SIG-M5 treated with dmso at 0.1 percent for 504 hours (cell line): ENCODE data around the gene EEFSEC.
A peak's percentile ranks its signal among the peaks of the same experiment; 100 is the strongest.

ENCODE experiments used
- DNase-seq: peaks from one replicate; lab custom pipeline; 2025; ENCODE audit not compliant: unreplicated experiment; lab: John Stamatoyannopoulos, UW

Gene EEFSEC

DNA sequence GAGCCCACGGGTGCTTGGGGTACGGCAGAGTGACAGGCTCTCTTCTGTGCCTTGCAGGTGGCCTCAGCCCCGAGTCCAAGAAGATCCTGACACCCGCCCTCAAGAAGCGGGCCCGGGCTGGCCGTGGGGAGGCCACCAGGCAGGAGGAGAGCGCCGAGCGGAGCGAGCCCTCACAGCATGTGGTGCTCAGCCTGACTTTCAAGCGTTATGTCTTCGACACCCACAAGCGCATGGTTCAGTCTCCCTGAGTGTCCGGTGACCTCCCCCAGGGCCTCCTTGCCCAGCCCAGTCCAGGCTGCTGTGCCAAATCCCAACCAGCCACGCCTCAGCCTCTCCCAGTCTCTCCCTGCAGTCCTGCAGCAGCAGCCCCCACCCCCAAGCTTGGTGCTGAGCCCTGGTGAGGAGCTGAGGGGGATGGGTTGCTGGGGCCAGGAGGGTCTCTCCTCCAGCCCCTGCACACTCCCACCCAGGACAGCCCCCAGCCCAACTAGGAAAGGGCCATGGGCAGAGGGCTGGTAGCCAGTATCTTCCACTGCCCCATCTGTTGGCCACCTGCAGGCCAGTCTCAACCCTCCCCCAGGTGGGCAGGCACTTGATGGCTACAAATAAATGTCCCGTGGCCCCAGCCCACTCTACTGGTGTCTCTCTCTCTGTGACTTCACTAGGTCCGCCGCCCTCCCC is 254.9 kb downstream of the EEFSEC start:
- DNase-seq, result no peak

DNA sequence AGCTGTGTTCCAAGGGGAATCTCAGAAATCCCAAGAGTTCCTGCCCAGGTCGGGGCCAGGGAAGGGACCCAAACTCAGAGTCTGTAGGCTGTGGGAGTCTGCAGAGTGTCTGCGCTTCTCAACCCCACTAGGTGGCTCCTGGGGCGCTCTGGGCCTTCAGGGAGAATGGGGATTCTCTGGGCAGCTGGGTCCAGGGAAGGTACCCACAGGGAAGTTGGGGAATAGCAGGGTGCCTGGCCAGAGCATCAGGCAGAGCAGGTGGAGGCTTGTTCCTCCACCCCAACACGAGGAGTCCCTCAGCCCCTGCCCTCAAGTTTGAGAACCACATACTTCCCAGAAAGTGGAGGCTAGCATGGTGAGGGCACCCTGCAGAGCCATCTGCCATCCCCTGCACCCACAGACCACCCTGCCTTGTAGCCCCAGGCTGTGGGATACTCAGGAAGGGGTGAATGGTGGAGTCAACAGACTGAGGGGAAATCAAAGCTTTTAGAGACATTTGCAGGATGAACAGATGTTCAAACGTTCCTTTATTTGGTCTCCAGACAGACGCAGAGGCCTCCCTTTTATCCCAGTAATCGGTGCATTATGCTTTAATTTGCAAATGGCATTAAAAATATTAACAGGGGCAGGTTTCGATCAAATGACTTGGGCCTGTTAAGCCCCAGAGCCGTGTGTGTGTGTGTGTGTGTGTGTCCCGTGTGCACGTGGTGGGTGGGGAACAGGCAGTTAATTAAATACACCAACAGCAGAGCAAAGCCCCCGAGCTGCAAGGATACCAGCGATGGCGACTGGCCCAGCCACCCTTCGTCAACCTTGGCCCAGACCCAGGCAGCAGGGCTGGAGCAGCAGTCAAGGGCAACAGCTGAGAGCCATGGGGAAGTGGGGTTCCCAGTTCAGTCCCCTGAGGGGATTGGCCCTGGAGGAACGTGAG is 255.7 kb downstream of the EEFSEC start:
- DNase-seq, result no peak

DNA sequence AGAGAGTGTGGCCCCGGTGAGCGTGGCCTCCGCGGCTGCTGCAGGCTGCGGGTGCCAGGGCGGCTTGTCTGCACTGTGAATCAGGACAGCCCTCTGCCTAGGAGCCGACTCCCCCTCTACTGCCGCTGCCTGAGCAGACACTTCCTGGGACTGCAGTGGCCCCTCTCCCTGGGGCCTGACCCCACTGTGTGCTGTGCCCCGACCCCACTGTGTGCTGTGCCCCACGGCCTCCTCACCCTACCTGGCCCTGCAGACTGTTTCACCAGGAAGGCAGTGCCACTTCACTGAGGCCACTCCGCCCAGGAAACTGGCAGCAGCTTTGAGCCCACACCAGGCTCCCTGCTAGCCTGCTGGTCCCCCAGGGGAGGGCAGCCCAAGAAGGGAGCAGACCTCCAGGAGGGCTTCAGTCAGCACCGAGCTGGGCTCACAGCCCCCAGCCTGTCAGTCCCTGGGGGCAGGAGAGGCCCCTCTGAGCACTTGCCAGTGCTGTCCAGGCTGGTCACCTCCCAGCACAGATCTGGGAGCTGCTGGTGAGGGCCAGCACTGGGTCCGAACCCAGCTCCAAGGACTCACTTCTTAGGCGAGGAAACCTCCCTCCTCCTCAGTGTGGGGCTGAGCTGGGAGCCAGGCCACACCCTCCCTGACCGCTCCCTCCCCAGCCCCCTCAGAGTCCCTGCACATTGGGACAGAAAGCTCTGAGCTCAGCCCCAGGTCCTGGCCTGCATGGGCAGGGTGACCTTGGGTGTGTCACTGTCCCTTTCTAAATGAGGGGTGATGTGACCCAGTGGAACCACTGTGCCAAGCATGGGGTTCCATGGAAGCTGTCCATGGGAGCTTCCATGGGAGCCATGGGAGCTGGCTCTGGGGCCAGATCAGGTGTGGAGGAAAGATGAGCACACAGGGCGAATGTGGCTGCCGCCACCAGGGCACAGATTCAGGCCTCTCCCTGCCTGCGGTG is 256.6 kb downstream of the EEFSEC start:
- DNase-seq, result no peak

DNA sequence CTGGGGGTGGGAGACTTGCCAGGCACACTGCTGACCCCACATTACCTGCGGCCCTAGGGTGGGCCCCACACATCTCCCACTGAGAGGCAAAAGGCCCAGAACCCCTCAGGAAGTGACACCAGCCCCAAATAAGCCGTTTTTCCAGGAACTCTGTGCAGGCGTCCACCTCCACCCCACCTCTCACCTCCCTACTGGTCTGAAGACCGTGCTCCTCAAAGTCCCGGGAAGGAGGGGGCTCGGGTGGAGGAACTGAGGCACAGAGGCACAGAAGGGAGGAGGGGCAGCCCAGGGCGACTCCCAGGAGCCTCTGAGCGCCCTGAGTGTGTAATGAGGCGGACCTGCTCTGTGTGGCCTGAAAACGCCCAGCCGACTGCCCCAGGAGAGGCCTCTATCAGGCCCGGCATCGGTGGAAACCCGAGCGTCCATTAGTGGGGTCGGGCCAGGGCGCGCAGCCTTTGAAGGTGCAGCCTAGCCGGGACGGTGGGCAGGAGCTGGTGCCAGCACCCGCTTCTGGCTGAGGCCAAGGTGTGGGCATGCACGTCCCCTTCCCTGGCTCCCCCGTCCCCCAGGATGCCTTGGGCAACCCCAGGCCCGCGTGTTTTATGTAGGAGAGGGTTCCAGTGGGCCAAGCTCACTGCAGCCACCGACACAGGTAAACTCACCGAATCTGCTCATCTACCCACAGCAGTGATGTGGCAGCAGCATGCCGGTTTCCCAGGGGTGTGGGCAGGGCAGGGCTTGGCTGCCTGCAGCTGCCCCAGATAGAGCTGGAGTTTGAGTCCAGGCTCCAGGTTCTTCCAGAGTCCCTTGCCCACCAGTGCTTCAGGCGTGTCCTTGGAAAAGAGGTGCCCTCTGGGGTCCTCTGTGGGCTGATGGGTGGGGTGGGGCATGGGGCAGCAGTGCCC is 257.6 kb downstream of the EEFSEC start:
- no peak for DNase-seq

DNA sequence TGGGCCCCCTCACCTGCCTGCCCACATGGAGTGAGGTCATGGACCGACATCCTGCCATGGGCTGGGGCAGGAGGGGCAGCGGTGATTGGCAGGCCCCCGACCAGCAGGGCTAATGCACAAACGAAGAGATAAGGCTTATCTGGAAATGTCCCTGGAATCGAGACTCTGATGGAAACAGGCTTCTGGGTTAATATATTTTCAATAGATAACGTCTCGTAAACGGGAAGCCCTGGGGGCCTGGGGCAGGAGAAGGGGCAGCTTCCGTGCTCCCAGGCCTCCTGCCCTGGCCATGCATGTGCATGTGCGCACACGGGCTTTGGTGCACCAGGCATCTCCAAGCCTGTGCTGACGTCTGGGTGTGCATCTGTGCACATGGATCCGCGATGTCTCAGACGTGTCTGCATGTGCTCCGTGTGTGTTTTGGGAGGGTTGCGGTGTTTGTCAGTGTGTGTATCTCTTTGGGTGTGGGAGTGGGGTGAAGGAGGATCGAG is 258.3 kb downstream of the EEFSEC start:
- DNase-seq, result no peak

DNA sequence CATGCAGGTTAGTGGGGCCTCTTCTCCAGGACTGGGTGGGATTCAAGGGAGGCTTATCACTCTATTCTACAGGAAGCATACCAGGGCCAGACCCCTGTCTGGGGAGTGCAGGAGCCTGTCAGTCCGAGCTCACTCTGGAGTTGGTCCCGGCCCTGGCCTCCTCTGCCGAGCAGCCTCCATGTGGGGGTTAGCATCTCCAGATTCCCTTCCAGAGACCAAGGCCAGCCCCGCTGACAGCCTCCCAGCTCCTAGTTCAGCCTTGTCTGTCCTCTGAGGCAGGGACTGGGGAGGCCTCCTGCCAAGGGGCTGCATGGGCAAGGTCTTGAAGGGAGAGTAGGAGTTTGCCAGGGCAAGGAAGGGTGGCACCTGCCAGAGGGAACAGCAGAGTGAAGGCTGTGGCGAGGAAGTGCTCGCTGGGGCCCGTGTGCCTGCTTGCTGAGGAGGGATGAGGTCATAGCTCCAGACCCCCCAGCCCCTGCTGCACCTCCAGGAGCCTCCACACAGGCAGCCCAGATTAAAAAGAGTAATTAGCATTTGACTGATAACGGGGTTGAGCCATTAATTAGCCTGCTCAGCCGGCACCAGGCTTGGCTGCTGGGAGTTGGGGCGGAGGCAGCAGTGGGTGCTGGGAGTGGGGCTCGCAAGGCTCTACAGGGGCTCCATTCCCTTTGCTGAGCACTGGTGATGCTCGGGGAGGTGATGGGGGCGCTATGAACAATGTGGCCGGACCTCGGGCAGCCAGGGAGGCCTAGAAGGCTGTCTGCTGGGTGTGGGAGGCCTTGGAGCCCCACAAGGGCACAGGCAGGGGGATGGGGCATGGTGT is 259.1 kb downstream of the EEFSEC start:
- DNase-seq, result no peak

DNA sequence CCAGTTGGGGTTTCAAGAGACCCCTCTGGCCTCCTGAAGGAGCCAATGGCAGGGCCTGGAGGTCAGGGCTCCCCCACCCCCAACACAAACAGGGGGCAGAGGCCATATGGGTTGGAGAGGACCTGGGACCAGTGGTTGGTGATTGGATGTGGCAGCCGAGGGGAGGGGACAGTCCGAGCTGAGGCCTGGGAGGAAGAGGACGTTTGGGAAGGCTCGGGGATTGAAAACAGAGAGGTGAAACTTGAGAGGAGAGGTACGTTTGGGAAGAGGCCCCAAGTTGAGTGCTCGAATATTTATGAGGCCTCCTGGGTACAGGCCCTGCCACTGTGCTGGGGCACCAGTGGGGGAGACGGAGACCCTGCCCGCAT is 259.7 kb downstream of the EEFSEC start:
- DNase-seq, result no peak

DNA sequence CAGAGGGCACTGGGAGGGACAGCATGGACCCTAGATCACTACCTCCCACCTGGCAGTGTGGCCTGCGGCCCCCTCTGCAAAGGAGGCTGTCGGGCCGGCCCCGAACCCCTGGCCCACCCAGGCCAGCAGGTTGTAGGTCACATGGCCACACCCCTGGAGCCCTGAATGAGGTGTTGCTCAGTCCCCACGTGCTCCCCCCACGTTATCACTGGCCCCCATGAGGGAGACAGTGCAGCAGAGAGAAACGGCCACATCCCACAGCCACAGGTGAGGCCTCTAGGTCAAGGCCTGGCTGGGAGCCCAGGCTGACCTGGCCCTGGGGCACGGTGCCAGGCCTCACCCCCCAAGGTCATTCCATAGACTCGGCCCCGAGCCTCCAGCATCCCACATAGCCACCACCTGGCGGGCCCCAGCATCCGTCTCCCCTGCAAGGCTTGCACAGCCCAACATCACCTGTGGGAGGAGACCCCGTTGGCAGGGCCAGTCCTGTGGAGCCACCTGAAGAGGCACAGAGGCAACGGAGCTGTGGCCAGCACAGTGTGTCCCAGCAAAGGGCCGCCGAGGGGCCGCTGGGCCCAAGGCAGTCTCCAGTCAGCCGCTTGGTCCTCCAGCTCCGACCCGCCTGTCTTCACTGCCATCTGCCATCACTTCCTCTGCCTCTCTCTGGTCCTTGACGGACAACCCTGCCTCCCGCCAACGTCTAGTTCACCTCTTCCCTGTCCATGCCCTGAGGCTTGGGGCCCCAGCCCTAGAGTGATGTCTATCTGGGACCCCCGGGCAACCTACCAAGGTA is 260.3 kb downstream of the EEFSEC start:
- DNase-seq, result no peak

DNA sequence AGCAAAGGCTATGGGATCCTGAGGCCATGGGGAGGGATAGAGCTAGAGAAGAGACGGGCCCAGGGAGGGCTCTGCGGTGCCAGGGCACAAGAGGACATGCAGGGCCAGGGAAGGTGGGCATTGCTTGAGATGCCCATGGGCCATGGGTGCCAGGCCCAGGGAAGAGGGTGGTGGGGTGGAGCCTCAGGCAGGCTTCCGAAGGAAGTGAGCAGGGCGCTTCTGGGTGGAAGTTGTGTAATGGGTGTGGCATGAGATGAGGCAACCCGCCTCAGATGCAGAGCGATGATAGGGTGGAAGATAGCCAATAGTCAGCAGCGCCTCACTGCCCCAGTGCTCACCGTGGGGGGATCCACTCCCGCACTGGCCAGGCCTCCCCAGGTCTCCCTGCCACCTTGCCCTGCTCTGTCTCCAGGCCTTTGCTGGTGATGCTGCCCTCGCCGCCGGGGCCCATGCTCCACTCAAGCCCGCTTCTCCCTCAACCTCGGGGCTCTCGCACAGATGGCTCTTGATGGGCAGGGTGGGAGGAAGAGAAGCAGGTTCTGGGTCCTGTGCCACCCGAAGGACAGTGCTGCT is 262.0 kb downstream of the EEFSEC start:
- DNase-seq, result peak; percentile 28

DNA sequence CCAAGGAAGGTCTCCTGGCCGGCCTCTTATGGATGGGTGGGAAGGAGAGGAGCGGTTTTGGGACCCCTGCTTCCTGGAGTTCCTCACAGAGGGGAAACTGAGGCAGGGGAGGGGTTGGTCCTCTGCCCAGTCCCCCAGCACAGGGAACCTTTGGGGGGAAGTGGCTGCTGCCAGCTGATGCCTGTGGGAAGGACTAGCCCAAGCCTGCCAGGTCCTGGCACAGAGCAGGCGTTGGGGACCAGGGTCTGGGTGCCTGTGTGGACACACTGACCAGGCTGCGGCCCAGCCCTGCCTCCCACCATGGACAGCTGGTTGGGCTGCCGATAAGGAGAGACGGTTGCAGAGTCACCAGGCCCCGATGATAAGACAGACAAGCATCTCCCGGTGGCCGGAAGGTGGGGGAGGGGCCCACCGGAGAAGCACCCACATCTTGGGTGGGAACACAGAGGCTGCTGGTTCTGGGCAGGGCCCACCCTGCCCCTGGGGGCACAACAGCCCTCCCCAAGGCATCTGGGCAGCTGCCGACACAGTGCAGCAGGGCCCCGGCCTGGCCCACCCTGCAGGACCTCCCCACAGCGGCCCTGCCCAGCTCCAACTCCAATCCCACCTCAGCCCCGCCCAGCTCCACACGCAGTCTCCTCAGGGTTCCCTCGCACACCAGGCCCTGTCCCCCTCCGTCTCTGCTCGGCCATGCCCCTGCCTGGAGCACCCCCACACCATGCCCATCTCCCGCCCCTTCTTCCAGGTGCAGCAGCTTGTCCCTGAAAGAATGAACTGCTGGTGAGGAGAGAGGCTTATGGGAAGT is 262.7 kb downstream of the EEFSEC start:
- no peak for DNase-seq

DNA sequence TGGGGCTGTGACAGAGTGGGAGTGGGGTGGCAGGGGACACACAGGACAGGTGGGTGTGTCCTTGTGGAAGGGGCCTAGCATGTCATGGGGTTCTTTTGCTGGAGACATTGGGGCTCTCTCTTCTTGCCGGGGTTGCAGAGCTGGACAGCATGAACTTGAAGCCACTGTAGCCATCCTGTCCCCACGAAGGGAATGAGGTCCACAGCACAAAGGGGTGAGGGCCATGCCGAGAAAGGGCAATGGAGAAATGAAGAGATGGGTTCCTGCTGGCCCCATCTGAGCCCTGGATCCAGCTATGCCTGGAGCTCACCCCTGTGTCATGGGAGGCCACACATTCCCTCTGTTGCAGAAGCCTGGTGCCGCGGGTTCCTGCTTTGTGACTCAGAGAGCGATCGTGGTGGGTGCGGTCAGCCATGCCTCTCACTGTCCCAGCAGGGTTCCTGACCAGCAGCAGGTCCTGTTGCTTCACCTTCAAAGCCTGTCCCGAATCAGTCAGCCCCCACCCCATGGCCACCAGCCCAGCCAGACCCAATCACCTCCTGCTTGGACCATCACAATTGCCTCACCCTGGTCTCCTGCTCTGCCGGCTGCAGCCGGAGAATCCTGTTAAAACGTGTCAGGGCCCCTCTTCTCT is 263.4 kb downstream of the EEFSEC start:
- DNase-seq, result peak; percentile 93

DNA sequence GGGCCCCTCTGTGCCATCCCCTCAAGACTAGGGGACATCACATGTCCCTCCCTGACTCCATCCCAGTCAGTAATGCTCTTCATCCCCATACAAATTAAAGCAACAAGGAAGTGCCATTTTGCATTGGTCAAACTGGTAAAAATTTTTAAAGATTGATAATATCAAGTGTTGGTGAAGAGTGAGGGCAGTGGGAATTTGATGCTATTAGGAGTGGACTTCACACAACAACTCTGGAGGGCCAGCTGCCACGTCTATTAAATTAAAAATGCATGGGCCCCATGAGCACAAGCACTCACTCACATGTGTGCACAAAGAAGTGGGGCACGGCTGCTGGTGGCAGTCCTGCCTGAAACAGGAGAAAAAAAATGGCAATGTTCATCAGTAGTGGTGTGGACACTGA is 265.6 kb downstream of the EEFSEC start:
- DNase-seq, result no peak

DNA sequence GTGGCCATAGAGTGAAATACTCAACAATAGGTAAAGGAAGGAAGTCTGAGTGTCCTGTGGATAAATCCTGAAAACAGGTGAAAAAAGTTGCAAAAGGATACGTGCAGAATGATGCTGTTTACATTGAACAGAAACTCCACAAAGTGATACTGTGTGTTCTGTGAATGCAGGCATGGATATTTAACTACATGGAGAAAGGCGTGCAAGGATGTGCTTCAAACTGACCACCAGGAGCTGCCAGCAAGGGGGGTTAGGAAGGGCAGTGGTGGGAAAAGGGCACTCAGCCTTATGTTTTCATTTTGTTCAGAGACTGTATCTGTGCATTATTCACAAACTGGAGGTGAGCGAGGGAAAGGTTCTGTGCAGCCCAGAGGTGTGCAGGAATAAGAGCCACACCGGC is 266.0 kb downstream of the EEFSEC start:
- no peak for DNase-seq

DNA sequence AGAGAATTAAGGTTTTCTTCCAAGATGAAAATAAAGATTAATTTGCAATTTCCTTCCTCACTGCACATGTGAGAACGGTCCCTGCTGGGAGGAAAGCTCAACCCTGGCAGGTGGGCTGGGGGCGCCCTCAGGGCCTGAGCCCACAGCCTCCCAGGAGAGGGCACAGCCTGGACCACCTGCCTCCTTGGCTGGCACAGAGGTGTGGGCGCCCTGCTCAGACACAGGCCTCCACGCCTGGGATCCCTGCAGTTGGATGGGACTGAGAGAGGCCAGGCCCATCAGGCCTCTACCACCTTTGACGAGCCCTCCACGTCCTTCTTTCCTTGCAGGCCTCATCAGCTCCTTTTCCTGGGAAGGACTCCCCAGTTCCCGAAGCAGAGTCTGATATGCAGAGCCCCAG is 267.0 kb downstream of the EEFSEC start:
- no peak for DNase-seq

DNA sequence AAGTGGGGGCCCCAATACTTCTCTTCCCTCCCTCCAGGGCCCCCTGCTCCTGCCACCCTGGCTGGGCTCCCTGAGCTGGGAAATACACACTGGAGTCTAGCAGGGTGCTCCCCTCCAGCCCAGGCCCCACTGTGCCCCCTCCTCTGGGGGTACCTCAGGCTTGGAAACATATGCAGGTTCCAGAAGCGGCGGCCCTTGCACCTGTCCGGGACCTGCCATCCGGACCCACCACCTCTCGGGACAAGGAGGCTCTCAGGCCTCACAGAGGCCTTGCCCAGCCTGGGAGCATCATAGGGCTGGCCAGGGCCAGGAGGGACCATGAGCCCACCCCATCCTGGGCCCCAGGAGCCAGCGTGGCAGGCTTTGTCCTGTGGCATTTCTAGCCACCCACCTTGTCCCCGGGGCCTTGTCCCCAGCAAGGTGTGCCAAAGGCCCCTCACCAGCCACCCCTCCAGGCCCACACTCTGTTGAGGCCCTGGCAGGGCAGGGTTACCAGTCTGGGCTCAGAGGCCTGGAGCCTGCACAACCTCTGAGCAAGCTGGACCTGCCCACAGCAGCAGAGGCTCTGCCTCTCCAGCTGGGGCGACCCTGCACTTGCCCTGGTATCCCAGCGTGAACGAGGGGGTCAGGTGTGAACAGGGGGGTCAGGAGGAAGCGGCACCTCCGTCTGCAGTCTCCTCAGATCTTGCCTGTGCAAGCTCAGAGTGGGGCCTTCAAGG is 267.6 kb downstream of the EEFSEC start:
- no peak for DNase-seq

DNA sequence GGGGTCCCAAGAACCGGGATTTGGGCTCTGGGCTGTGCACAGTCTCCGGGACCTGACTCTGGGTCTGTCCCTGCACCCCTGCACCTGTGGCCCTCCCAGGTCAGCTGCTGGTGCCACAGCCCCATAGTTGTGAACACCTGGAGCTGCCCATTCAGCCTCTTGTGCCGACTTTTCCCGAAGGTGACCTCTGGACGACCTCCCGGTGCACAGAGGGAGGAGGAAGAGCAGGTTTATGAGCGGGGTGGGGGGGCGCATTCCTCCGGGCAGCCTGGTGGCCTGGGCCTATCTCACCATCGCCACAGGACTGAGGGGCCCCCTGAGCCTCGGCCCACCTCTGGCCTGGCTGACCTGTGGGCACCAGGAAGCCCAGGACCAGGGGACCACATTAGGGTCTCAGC is 268.2 kb downstream of the EEFSEC start:
- DNase-seq, result no peak
